Neural progenitor cell (in vitro differentiated cells): Measurements from ENCODE around the gene PTPN2. TPM values are rescaled to one million over a fixed set of nuclear protein-coding genes. Genes with fewer than 3 reads are reported as not detected.

Experiments used
- DNase-seq: peaks from one replicate; pipeline ENCODE4 v3.0.0-alpha.2; 2016; ENCODE audit warnings: low spot score
- H2AFZ ChIP-seq: fragments of 200-600 bp; sonication (generic); replicated peaks from 2 replicates; pipeline ENCODE4 v1.6.1; 2016; ENCODE audit warnings: antibody characterized with exemption
- H3F3A ChIP-seq: fragments of 200-600 bp; sonication (generic); 2 replicates; pipeline ENCODE4 v1.6.1; 2016; ENCODE audit warnings: antibody characterized with exemption, low read depth
- H3K27ac ChIP-seq: fragments of 200-600 bp; sonication (generic); 2 replicates; pipeline ENCODE4 v1.5.1; 2016; ENCODE audit warnings: mild to moderate bottlenecking
- H3K27me3 ChIP-seq: fragments of 200-600 bp; sonication (generic); 2 replicates; pipeline ENCODE4 v1.6.1; 2016; ENCODE audit warnings: mild to moderate bottlenecking, moderate library complexity
- H3K36me3 ChIP-seq: fragments of 200-600 bp; sonication (generic); 2 replicates; pipeline ENCODE4 v1.5.1; 2016
- H3K4me1 ChIP-seq: fragments of 200-600 bp; sonication (generic); 2 replicates; pipeline ENCODE4 v1.6.1; 2016; ENCODE audit warnings: mixed run types
- H3K4me2 ChIP-seq: fragments of 200-600 bp; sonication (generic); 2 replicates; pipeline ENCODE4 v1.6.1; 2016
- H3K4me3 ChIP-seq: fragments of 200-600 bp; sonication (generic); 2 replicates; pipeline ENCODE4 v1.5.1; 2016
- H3K79me2 ChIP-seq: fragments of 200-600 bp; sonication (generic); 2 replicates; pipeline ENCODE4 v1.6.1; 2016; ENCODE audit warnings: low read depth
- H3K9ac ChIP-seq: fragments of 200-600 bp; sonication (generic); 2 replicates; pipeline ENCODE4 v1.6.1; 2016
- H3K9me3 ChIP-seq: fragments of 200-600 bp; sonication (generic); 2 replicates; pipeline ENCODE4 v1.5.1; 2016; ENCODE audit warnings: low read depth
- H4K20me1 ChIP-seq: fragments of 200-600 bp; sonication (generic); 2 replicates; pipeline ENCODE4 v1.6.1; 2016; ENCODE audit warnings: low read depth
- H3K27ac Mint-ChIP-seq: 3 replicates; pipeline ENCODE4 v1.8.0; 2021; ENCODE audit warnings: mixed read lengths
- H3K27me3 Mint-ChIP-seq: 2 replicates; pipeline ENCODE4 v1.8.0; 2022; ENCODE audit warnings: low read depth, mild to moderate bottlenecking, inconsistent platforms, moderate library complexity, mixed read lengths; ENCODE audit not compliant: insufficient read depth
- H3K36me3 Mint-ChIP-seq: 3 replicates; pipeline ENCODE4 v1.8.0; 2021; ENCODE audit warnings: mixed read lengths
- H3K4me1 Mint-ChIP-seq: 3 replicates; pipeline ENCODE4 v1.8.0; 2021; ENCODE audit warnings: mixed read lengths
- H3K4me3 Mint-ChIP-seq: 3 replicates; pipeline ENCODE4 v1.8.0; 2021; ENCODE audit warnings: mild to moderate bottlenecking, moderate library complexity, mixed read lengths
- H3K9me3 Mint-ChIP-seq: 3 replicates; pipeline ENCODE4 v1.8.0; 2020; ENCODE audit warnings: mixed read lengths
- EZH2 ChIP-seq: fragments of 200-600 bp; sonication (generic); IDR thresholded peaks from 2 replicates; pipeline ENCODE4 v1.6.1; 2017; ENCODE audit warnings: antibody characterized with exemption, mild to moderate bottlenecking, moderate library complexity
- EZH2phosphoT487 ChIP-seq: fragments of 200-600 bp; sonication (generic); IDR thresholded peaks from 2 replicates; pipeline ENCODE4 v1.6.1; 2017; ENCODE audit warnings: antibody characterized with exemption
- total RNA-seq: library from RNA; depleted of rRNA; stranded (reverse); fragments of >200 nt; gene quantifications from 2 replicates; pipeline ENCODE4 v1.2.3, GENCODE V29; 2015; ENCODE audit warnings: low replicate concordance
- TF ChIP-seq, protein P1 (sequence below): fragments of 200-600 bp; sonication (generic); IDR thresholded peaks from 2 replicates; pipeline ENCODE4 v1.5.1; 2017; ENCODE audit warnings: antibody characterized with exemption, mild to moderate bottlenecking

Gene PTPN2
- total RNA-seq, 1 donor from 2014 or later, result 57.9 TPM

DNA sequence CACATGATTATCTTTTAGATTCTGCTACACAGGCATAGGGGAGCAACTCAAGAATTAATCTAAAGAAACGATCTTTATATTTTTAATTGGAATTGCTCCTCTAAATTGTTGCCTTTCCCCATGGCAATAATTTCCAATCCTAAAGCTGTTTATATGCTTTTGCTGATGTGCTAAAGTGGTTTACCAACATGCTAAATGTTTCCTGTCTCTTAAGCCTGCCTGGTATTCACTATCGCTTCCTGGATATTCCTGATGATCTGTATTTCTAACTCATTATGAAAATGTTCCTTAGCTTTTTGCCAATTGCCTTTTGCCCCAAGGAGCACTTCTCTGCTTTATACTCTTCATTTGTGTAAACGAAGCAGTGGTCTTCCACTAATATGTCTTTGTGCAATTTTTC is 65.8 kb downstream of the PTPN2 start:
- H3K36me3 ChIP-seq, result peaks cover 7% of the 10 kb centered on the region
- Mint-ChIP-seq H3K4me3 (no peak overlapping the region), H3K9me3 (no peaks in the 10 kb centered on the region), H3K36me3 (peaks cover 11% of the 10 kb centered on the region), H3K4me1 (peaks cover 10% of the 10 kb centered on the region), H3K27me3 (no peaks in the 10 kb centered on the region), H3K27ac (no peak overlapping the region)
- H3K79me2 ChIP-seq, result no peaks in the 10 kb centered on the region
- no peaks in the 10 kb centered on the region for H3K27me3 ChIP-seq
- H4K20me1 ChIP-seq, result no peaks in the 10 kb centered on the region
- no peak overlapping the region for H3K9ac ChIP-seq
- peaks cover 6% of the 10 kb centered on the region for H3K4me1 ChIP-seq
- no peak overlapping the region for H3K4me2 ChIP-seq
- H2AFZ ChIP-seq, result no peak overlapping the region
- TF ChIP-seq EZH2phosphoT487, result no peak
- TF ChIP-seq, protein P1, sequence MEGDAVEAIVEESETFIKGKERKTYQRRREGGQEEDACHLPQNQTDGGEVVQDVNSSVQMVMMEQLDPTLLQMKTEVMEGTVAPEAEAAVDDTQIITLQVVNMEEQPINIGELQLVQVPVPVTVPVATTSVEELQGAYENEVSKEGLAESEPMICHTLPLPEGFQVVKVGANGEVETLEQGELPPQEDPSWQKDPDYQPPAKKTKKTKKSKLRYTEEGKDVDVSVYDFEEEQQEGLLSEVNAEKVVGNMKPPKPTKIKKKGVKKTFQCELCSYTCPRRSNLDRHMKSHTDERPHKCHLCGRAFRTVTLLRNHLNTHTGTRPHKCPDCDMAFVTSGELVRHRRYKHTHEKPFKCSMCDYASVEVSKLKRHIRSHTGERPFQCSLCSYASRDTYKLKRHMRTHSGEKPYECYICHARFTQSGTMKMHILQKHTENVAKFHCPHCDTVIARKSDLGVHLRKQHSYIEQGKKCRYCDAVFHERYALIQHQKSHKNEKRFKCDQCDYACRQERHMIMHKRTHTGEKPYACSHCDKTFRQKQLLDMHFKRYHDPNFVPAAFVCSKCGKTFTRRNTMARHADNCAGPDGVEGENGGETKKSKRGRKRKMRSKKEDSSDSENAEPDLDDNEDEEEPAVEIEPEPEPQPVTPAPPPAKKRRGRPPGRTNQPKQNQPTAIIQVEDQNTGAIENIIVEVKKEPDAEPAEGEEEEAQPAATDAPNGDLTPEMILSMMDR, result no peak
- TF ChIP-seq EZH2, result no peak
- no peak overlapping the region for H3K27ac ChIP-seq
- H3K4me3 ChIP-seq, result no peak overlapping the region
- no peaks in the 10 kb centered on the region for H3K9me3 ChIP-seq
- no peak for DNase-seq
- H3F3A ChIP-seq, result no peaks in the 10 kb centered on the region

DNA sequence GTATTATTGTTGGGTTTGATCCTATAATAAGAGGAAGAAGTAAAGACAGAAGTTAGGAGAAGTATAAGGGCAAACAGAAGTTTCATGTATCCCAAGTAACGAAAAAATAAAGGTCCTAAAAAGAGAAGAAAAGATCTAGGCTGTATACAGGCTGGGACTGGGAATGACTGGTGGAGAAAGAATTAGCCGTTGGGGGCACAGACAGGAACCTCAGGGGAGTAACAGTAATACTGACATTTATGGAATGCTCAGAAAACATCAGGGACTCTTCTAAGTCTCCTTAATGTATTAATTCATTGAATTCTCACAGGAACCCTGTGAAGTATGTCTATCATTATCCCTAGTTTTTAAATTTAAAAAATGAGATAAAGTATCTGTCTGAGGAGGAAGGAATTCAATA is 67.6 kb downstream of the PTPN2 start:
- TF ChIP-seq EZH2, result no peak
- TF ChIP-seq, protein P1, result no peak
- Histone ChIP-seq H3K4me1 (no peaks in the 10 kb centered on the region), H3K27ac (no peak overlapping the region), H3K4me2 (no peak overlapping the region), H3K9me3 (no peaks in the 10 kb centered on the region), H3F3A (no peaks in the 10 kb centered on the region), H4K20me1 (no peaks in the 10 kb centered on the region), H3K36me3 (peaks cover 7% of the 10 kb centered on the region), H3K79me2 (no peaks in the 10 kb centered on the region), H3K27me3 (no peaks in the 10 kb centered on the region), H3K9ac (no peak overlapping the region), H3K4me3 (no peak overlapping the region), H2AFZ (no peak overlapping the region)
- no peaks in the 10 kb centered on the region for H3K27me3 Mint-ChIP-seq
- H3K4me3 Mint-ChIP-seq, result no peak overlapping the region
- H3K9me3 Mint-ChIP-seq, result no peaks in the 10 kb centered on the region
- peaks cover 15% of the 10 kb centered on the region for H3K36me3 Mint-ChIP-seq
- H3K27ac Mint-ChIP-seq, result no peak overlapping the region
- DNase-seq, result no peak
- H3K4me1 Mint-ChIP-seq, result peaks cover 10% of the 10 kb centered on the region

DNA sequence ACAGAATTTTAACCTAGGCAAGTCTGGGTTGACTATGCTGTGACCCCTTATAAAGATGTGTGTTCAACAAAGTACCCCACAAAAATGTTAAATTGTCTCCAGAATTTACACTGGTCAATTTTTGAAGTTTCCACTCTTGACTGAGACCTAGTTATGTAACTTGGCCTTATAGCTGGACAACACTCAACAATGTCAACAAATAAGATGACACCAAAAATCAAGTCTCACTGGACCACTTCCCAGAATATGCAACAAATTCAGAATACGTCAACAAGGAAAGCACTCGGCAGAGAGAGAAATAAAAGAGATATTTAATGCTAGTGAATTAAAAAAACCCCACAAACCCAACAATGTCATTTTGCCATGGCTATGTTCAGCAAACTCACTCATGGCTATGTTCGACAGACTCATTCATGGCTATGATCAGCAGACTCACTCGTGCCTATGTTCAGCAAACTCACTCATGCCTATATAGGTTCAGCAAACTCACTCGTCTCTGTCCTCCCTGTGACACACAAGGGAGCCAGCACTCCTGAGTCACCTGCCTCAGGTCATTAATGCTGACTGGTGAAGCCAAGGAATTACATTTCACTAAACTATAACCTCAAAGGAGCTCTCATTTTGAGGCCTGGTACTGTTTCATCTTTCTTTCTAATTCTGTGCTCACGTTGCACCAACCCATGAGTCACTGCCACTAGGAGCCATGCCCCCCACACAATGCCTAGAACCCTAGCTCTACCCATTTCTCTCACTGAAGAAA is 72.7 kb downstream of the PTPN2 start:
- no peak for DNase-seq
- H3K79me2 ChIP-seq, result no peaks in the 10 kb centered on the region
- no peak overlapping the region for H3K27ac ChIP-seq
- H3K27me3 Mint-ChIP-seq, result no peaks in the 10 kb centered on the region
- H4K20me1 ChIP-seq, result no peaks in the 10 kb centered on the region
- peaks cover 3% of the 10 kb centered on the region for H3K9me3 Mint-ChIP-seq
- H2AFZ ChIP-seq, result no peak overlapping the region
- H3K36me3 ChIP-seq, result peaks cover 7% of the 10 kb centered on the region
- TF ChIP-seq EZH2phosphoT487 (no peak), EZH2 (no peak)
- TF ChIP-seq, protein P1, result no peak
- no peaks in the 10 kb centered on the region for H3K4me1 ChIP-seq
- H3K4me2 ChIP-seq, result no peak overlapping the region
- no peaks in the 10 kb centered on the region for H3K9me3 ChIP-seq
- no peak overlapping the region for H3K4me3 ChIP-seq
- no peaks in the 10 kb centered on the region for H3F3A ChIP-seq
- peaks cover 30% of the 10 kb centered on the region for H3K36me3 Mint-ChIP-seq
- no peaks in the 10 kb centered on the region for H3K4me1 Mint-ChIP-seq
- H3K27me3 ChIP-seq, result no peaks in the 10 kb centered on the region
- no peak overlapping the region for H3K9ac ChIP-seq
- H3K27ac Mint-ChIP-seq, result no peak overlapping the region
- no peak overlapping the region for H3K4me3 Mint-ChIP-seq
